Transverse colon (tissue), 4 donors: Measurements from ENCODE around the gene FKBP7. TPM values are rescaled to one million over a fixed set of nuclear protein-coding genes. Genes with fewer than 3 reads are reported as not detected.
A peak's percentile ranks its signal among the peaks of the same experiment; 100 is the strongest.

Source experiments
- DNase-seq: peaks from one replicate; pipeline ENCODE4 v3.0.0-alpha.2; 2019
- H3K27ac ChIP-seq, 4 donors: fragments of 200-600 bp; sonication (generic); 2 replicates each; pipeline ENCODE4 v1.5.1; 2016 to 2018; ENCODE audit warnings: inconsistent platforms in 4 of 4
- H3K27me3 ChIP-seq: fragments of 200-600 bp; sonication (generic); 2 replicates; pipeline ENCODE4 v1.5.1; 2017; ENCODE audit warnings: inconsistent platforms
- H3K36me3 ChIP-seq, 4 donors: fragments of 200-600 bp; sonication (generic); 2 replicates each; pipeline ENCODE4 v1.5.1; 2017 to 2019; ENCODE audit warnings: inconsistent platforms in 4 of 4
- H3K4me1 ChIP-seq, 4 donors: fragments of 200-600 bp; sonication (generic); 2 replicates each; pipeline ENCODE4 v1.5.1; 2017 to 2020; ENCODE audit warnings: inconsistent platforms in 4 of 4
- H3K4me3 ChIP-seq, 4 donors: fragments of 200-600 bp; sonication (generic); 1 replicate in 1 of 4; 2 replicates in 3 of 4; pipeline versions ENCODE4 v1.5.1 to v1.6.1; 2017 to 2019; ENCODE audit warnings: inconsistent platforms in 4 of 4
- H3K9me3 ChIP-seq, 2 donors: fragments of 200-600 bp; sonication (generic); 2 replicates each; pipeline ENCODE4 v1.5.1; 2017 to 2019; ENCODE audit warnings: inconsistent platforms in 2 of 2
- CTCF ChIP-seq, 5 experiments: fragments of 200-600 bp in 3 of 5; fragments of 450-650 bp in 2 of 5; sonication (generic) in 3 of 5; IDR thresholded peaks; 1 replicate in 2 of 5; 2 replicates in 3 of 5; pipeline ENCODE4 v1.5.1; 2016 to 2017; ENCODE audit warnings: antibody characterized with exemption in 5 of 5, inconsistent platforms in 3 of 5, mild to moderate bottlenecking in 2 of 5, moderate library complexity in 1 of 5
- EP300 ChIP-seq: sonication (generic); formaldehyde crosslinking; IDR thresholded peaks from one replicate; pipeline ENCODE4 v1.6.1; 2017; ENCODE audit warnings: antibody characterized with exemption, low read depth
- POLR2A ChIP-seq: fragments of 450-650 bp; IDR thresholded peaks from one replicate; pipeline ENCODE4 v1.6.1; 2016; ENCODE audit warnings: antibody characterized with exemption, mild to moderate bottlenecking, moderate library complexity
- POLR2AphosphoS5 ChIP-seq, 3 donors: sonication (generic); formaldehyde crosslinking; IDR thresholded peaks; one replicate each; pipeline ENCODE4 v1.6.1; 2016; ENCODE audit warnings: antibody characterized with exemption in 3 of 3
- WGBS, 2 donors: methylation state at CpG; one replicate each; pipeline ENCODE4 v1.1.5; 2018; ENCODE audit warnings: low coverage in 1 of 2; 5-methylcytosine and 5-hydroxymethylcytosine counted together
- in situ Hi-C, 4 donors: fragments of 200-750 bp; cut with MboI; loops; one replicate each; pipeline versions ENCODE4 v1.15.0 to v1.15.1; 2017; ENCODE audit warnings: low sequenced_read_pairs in 3 of 4, low pct_ligation_motif_present in 1 of 4, low pct_unique_long_range_greater_than_20kb in 1 of 4
- intact Hi-C: fragments of 100-400 bp; cut with DNase I; formaldehyde crosslinking; loops from one replicate; pipeline ENCODE4 v1.15.1; 2023; ENCODE audit warnings: low total_unique reads
- total RNA-seq, 4 donors: library from RNA; depleted of rRNA; stranded (reverse); fragments of >200 nt; gene quantifications; one replicate each; pipeline ENCODE4 v1.1.0, GENCODE V29; 2016

FKBP7 gene
- total RNA-seq, 4 donors from 2014 or later = 0.37 to 5.2 (median 2.6) TPM; not detected in 1

DNA sequence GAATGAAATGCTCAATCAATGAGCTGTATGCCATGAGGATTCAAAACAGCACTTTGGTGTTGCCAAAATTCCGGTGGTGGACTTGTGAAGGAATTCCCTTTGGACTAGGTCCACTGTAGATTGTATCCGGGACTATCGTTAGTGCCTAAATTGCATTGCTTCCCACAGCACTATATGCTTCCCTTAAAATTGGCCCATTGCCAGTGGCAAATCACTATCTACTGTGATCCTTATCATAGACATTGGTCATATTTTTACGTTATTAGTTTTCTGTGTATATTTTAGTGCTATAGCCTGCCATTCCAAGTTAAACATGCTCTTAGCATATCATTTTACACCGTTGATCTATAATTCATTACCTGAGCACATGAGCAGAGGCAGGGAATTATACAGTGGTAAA, 25.5 kb downstream of the FKBP7 start:
- WGBS, 2 donors = 47 to 63% methylated on average over 5 of the region's 5 CpGs

DNA sequence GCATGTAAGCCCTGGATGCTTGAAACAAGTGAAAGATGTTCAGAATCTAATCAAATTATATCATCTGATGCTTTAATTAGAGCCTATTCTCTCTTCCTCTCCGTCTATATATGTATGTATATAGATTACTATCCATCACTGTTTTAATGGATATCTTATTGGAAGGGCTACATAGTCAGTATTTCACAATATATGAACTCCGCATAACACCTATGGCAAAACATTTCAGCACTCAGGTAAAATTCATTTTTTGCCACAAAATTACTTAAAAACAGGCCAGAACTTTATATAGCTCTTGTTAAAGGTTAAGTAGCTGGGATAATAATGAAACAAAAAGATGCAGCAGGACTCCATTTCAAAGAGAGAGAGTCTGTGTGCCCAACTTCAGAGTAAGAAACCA, 26.1 kb downstream of the FKBP7 start:
- intact Hi-C loops (no loop called here), in situ Hi-C loops (no loop called here)
- DNase-seq = no peak
- Histone ChIP-seq H3K4me3 (peak overlapping the region in 1 of 4 donors; percentile 73), H3K4me1 (peaks cover 6 to 31% (median 22%) of the 10 kb centered on the region in 4 donors), H3K27ac (peak overlapping the region; percentile 95 to 100 (median 96)), H3K9me3 (no peaks in the 10 kb centered on the region), H3K27me3 (no peaks in the 10 kb centered on the region), H3K36me3 (peaks cover 0 to 2% (median 0%) of the 10 kb centered on the region in 4 donors)
- 95 to 96% methylated on average over 2 of the region's 2 CpGs for WGBS, 2 donors
- TF ChIP-seq EP300 = no peak
- no peak for TF ChIP-seq POLR2A
- no peak for TF ChIP-seq POLR2AphosphoS5 (IDR thresholded peaks at IDR 0.05)
- TF ChIP-seq CTCF (IDR thresholded peaks at IDR 0.05) = no peak

More for the DNA sequence above, 25.5 kb downstream of the FKBP7 start:
- in situ Hi-C loops = no loop called here
- intact Hi-C loops = no loop called here
- Histone ChIP-seq H3K4me1 (peaks cover 6 to 31% (median 22%) of the 10 kb centered on the region in 4 donors), H3K27me3 (no peaks in the 10 kb centered on the region), H3K27ac (no peak overlapping the region), H3K36me3 (no peaks in the 10 kb centered on the region), H3K9me3 (no peaks in the 10 kb centered on the region), H3K4me3 (no peak overlapping the region)
- TF ChIP-seq CTCF (IDR thresholded peaks at IDR 0.05) (no peak), EP300 (no peak)
- no peak for DNase-seq

DNA sequence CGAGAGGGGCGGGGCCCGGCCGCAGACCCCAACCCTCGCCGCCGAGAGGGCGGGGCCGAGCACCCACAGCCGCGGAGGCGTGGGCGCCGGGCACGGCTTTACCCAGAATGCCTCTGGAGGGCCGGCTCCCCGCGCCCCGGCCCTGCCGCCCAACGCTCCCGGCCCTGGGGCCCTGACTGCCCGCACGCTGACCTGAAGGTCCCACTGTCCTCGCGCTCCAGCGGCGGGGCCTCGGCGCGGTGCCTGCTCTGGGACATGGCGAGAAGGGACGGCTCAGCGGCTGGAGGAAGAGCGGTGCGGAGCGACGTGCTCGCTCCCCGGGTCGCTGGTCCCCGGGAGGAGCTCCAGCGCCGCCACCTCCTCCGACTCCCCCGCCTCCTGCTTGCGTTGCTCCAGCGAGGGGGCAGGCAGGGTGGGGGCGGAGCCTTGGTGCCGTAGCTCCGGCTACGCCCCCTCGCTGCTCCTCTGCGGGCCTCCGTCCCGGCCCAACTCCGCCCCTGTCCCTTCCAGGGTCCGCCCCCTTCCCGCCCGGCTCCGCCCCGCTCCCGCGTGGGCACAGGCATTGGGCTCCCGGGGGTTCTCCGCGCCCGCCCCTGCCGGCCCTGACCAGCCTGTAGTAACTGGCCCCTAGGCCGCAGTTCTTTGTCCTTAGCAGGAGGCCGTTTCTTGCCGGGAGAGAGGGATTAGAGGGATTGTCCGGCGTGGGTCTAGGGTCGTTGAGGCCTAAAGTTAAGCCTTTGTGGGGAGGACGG, 27.4 kb downstream of the FKBP7 start, which contains the start of the genes PJVK and PRKRA:
PJVK (plus strand) TSS at position 605 of the 752 bp plus-strand sequence. CDS start 2,032 bp downstream, outside the sequence.
PRKRA (minus strand) TSS at position 402 of the 752 bp plus-strand sequence; CDS start at position 257, 145 bp downstream.
- intact Hi-C loops = loop anchor here (2.0 kb wide), 1 partner anchor 28 kb away; the partner anchor contains the start of gene FKBP7
- no peaks in the 10 kb centered on the region for H3K9me3 ChIP-seq
- WGBS, 2 donors = 6% methylated on average over 30 of the region's 76 CpGs; no CpG with 5 or more reads in 1 of the 2 donors

More for the DNA sequence above, 27.4 kb downstream of the FKBP7 start, which contains the start of the genes PJVK and PRKRA:
- DNase-seq = peak; percentile 98
- Histone ChIP-seq H3K36me3 (peaks cover 0 to 10% (median 3%) of the 10 kb centered on the region in 4 donors), H3K27me3 (no peaks in the 10 kb centered on the region), H3K4me1 (peaks cover 6 to 31% (median 22%) of the 10 kb centered on the region in 4 donors), H3K4me3 (peak within 1 kb of the TSS; percentile 53 to 99 (median 82)), H3K27ac (peak within 1 kb of the TSS; percentile 95 to 100 (median 96))
- in situ Hi-C loops = no loop called here
- no peak for TF ChIP-seq EP300
- peak in 1 of 5 experiments; percentile 2 for TF ChIP-seq CTCF (IDR thresholded peaks at IDR 0.05)
- TF ChIP-seq POLR2AphosphoS5 (IDR thresholded peaks at IDR 0.05) = peak; percentile 95 to 97 (median 97)
- peak; percentile 95 for TF ChIP-seq POLR2A
